K562 (cell line): Measurements from ENCODE around the gene GASK1A. TPM values are rescaled to one million over a fixed set of nuclear protein-coding genes. Genes with fewer than 3 reads are reported as not detected.

Experiments used
- ATAC-seq: fragments of 200-7000 bp; cut with Tn5 transposase; 3 replicates; pipeline ENCODE4 v1.9.1; 2020; ENCODE audit warnings: moderate library complexity
- BruUV-seq: library from RNA; stranded (reverse); fragments of 400-500 nt; replicated peaks from 2 replicates; lab custom pipeline; 2021; lab: Mats Ljungman, UMichigan
- CTCF ChIA-PET: fragments of 300-600 bp; formaldehyde crosslinking; extraction: SDS; loops from one replicate; lab custom pipeline; 2021; ENCODE audit warnings: low intra/inter-chr PET ratio; lab: Yijun Ruan, JAX
- POLR2A ChIA-PET: fragments of 300-600, 350-650 bp; sonication (Branson Sonifier 250); formaldehyde crosslinking; extraction: SDS; loops from one replicate; lab custom pipeline; 2021; ENCODE audit warnings: antibody characterized with exemption, inconsistent platforms; lab: Yijun Ruan, JAX
- DNase-seq, 4 experiments: peaks; one replicate each; pipeline versions ENCODE4 v3.0.0 to v3.0.0-alpha.2; 2011 to 2018; ENCODE audit warnings: low spot score in 3 of 4, mixed read lengths in 3 of 4; ENCODE audit errors: extremely low read depth in 1 of 4
- FAIRE-seq: peaks from 2 replicates; lab custom pipeline; 2011; peaks lifted over from hg19 to GRCh38; lab: Jason Lieb, UNC
- H2AFZ ChIP-seq: 2 replicates; pipeline ENCODE4 v1.6.0; 2011; ENCODE audit warnings: low read depth, low read length, control low read depth, inconsistent platforms
- H3K27ac ChIP-seq: fragments of 200-600 bp; 3 replicates; pipeline ENCODE4 v1.8.0; 2011; ENCODE audit warnings: low read depth, mild to moderate bottlenecking, control low read depth, inconsistent platforms, low read length, moderate library complexity, mixed read lengths; ENCODE audit errors: extremely low read depth
- H3K27me3 ChIP-seq, 2 experiments: fragments of 300-600 bp in 1 of 2; 2 replicates in 1 of 2; 3 replicates in 1 of 2; pipeline versions ENCODE4 v1.6.0 to v1.8.0; 2011; ENCODE audit warnings: inconsistent platforms in 2 of 2, low read length in 2 of 2, mild to moderate bottlenecking in 1 of 2, mixed read lengths in 1 of 2, moderate library complexity in 1 of 2; ENCODE audit not compliant: control insufficient read depth in 2 of 2, insufficient read depth in 2 of 2
- H3K36me3 ChIP-seq: fragments of 300-600 bp; 3 replicates; pipeline ENCODE4 v1.8.0; 2011; ENCODE audit warnings: mild to moderate bottlenecking, low read length, inconsistent platforms; ENCODE audit not compliant: control insufficient read depth, insufficient read depth
- H3K4me1 ChIP-seq, 2 experiments: fragments of 200-600 bp in 1 of 2; replicated peaks in 1 of 2; 2 replicates in 1 of 2; 3 replicates in 1 of 2; pipeline versions ENCODE4 v1.5.1 to v1.8.0; 2011; ENCODE audit warnings: inconsistent platforms in 2 of 2, low read length in 2 of 2, mild to moderate bottlenecking in 1 of 2, mixed read lengths in 1 of 2, moderate library complexity in 1 of 2; ENCODE audit not compliant: control insufficient read depth in 2 of 2, insufficient read depth in 2 of 2
- H3K4me2 ChIP-seq: 2 replicates; pipeline ENCODE4 v1.6.1; 2011; ENCODE audit warnings: low read length, control low read depth, inconsistent platforms, mixed read lengths; ENCODE audit not compliant: insufficient read depth
- H3K4me3 ChIP-seq: fragments of 200-600 bp; sonication (generic), shearing (Covaris generic); 2 replicates; pipeline ENCODE4 v1.5.1; 2016; ENCODE audit warnings: control low read depth, inconsistent platforms
- H3K79me2 ChIP-seq: fragments of 200-600 bp; 3 replicates; pipeline ENCODE4 v1.8.0; 2011; ENCODE audit warnings: low read length, inconsistent platforms; ENCODE audit not compliant: control insufficient read depth, insufficient read depth
- H3K9ac ChIP-seq, 2 experiments: 2 replicates each; pipeline versions ENCODE4 v1.6.0 to v1.6.1; 2011; ENCODE audit warnings: low read depth in 2 of 2, low read length in 2 of 2, control low read depth in 1 of 2, inconsistent platforms in 1 of 2, mild to moderate bottlenecking in 1 of 2, mixed read lengths in 1 of 2; ENCODE audit not compliant: insufficient read depth in 1 of 2
- H3K9me1 ChIP-seq: one replicate; pipeline ENCODE4 v1.6.0; 2011; ENCODE audit warnings: inconsistent platforms, mild to moderate bottlenecking, low read length, moderate library complexity; ENCODE audit not compliant: control insufficient read depth, insufficient read depth
- H3K9me3 ChIP-seq: replicated peaks from 2 replicates; pipeline ENCODE4 v1.5.1; 2011; ENCODE audit warnings: low read depth, low read length, inconsistent platforms; ENCODE audit not compliant: control insufficient read depth, insufficient read depth
- H4K20me1 ChIP-seq: replicated peaks from 2 replicates; pipeline ENCODE4 v1.6.1; 2011; ENCODE audit warnings: low read length, inconsistent platforms, mixed read lengths; ENCODE audit not compliant: control insufficient read depth, insufficient read depth
- ARID1B ChIP-seq: fragments of 450-650 bp; IDR thresholded peaks from 2 replicates; pipeline ENCODE4 v1.6.1; 2016; ENCODE audit warnings: antibody characterized with exemption, mild to moderate bottlenecking, inconsistent platforms
- BDP1 ChIP-seq: IDR thresholded peaks from 3 replicates; pipeline ENCODE4 v1.6.1; 2011; ENCODE audit not compliant: insufficient read length, insufficient read depth
- CBX2 ChIP-seq: fragments of 200-600 bp; sonication (generic); IDR thresholded peaks from one replicate; pipeline ENCODE4 v1.6.1; 2012; ENCODE audit warnings: mild to moderate bottlenecking, low read length, inconsistent platforms; ENCODE audit not compliant: insufficient read depth, poor library complexity, severe bottlenecking
- DPF2 ChIP-seq: fragments of 450-650 bp; IDR thresholded peaks from 2 replicates; pipeline ENCODE4 v1.6.1; 2016
- HSF4 ChIP-seq: fragments of 250-450 bp; sonication (Bioruptor Pico); IDR thresholded peaks from 2 replicates; pipeline ENCODE4 v2.1.2; 2022; ENCODE audit warnings: mild to moderate bottlenecking, moderate library complexity, borderline replicate concordance
- KLF13 ChIP-seq: fragments of 450-650 bp; IDR thresholded peaks from 2 replicates; pipeline ENCODE4 v1.6.1; 2016; ENCODE audit warnings: missing genetic modification characterization, low read depth, mild to moderate bottlenecking, missing compliant biosample characterization, moderate library complexity, borderline replicate concordance
- MAFG ChIP-seq: fragments of 450-650 bp; conservative IDR thresholded peaks from 2 replicates; pipeline ENCODE4 v1.6.1; 2016; ENCODE audit warnings: missing genetic modification characterization, missing compliant biosample characterization
- MAZ ChIP-seq, 2 experiments: fragments of 450-650 bp in 1 of 2; sonication (generic) in 1 of 2; formaldehyde crosslinking; IDR thresholded peaks in 1 of 2; conservative IDR thresholded peaks in 1 of 2; 2 replicates each; pipeline versions ENCODE4 v1.4.0 to v1.5.0; 2020; ENCODE audit warnings: mild to moderate bottlenecking in 1 of 2, missing genetic modification reagents in 1 of 2
- RBM15 ChIP-seq: fragments of 200-400 bp; formaldehyde crosslinking; IDR thresholded peaks from 2 replicates; pipeline ENCODE4 v1.6.1; 2018; ENCODE audit warnings: mild to moderate bottlenecking, low read length, moderate library complexity; ENCODE audit not compliant: insufficient read depth
- SIRT6 ChIP-seq: IDR thresholded peaks from one replicate; pipeline ENCODE4 v1.6.1; 2012; ENCODE audit warnings: low read depth, mild to moderate bottlenecking, control low read depth, inconsistent platforms, low read length, moderate library complexity
- SRF ChIP-seq, 2 experiments: fragments of 250-450, 450-650 bp in 1 of 2; sonication (Bioruptor Pico) in 1 of 2; sonication (generic) in 1 of 2; formaldehyde crosslinking; IDR thresholded peaks; 2 replicates each; pipeline versions ENCODE4 v1.5.0 to v1.5.1; 2020 to 2022; ENCODE audit warnings: mild to moderate bottlenecking in 1 of 2, missing genetic modification reagents in 1 of 2
- TAF7 ChIP-seq: fragments of 450-650 bp; IDR thresholded peaks from 2 replicates; pipeline ENCODE4 v1.6.1; 2016; ENCODE audit warnings: missing genetic modification characterization, missing compliant biosample characterization
- U2AF1 ChIP-seq: fragments of 200-400 bp; formaldehyde crosslinking; optimal IDR thresholded peaks from 2 replicates; pipeline ENCODE3; 2017; ENCODE audit warnings: mild to moderate bottlenecking, low read depth, low read length, moderate library complexity
- U2AF2 ChIP-seq: fragments of 200-400 bp; formaldehyde crosslinking; optimal IDR thresholded peaks from 2 replicates; pipeline ENCODE3; 2017; ENCODE audit warnings: low read depth, mild to moderate bottlenecking, low read length
- ZNF778 ChIP-seq: fragments of 450-650 bp; formaldehyde crosslinking; IDR thresholded peaks from 2 replicates; pipeline ENCODE4 v1.4.0; 2020; ENCODE audit warnings: mild to moderate bottlenecking, moderate library complexity
- WGBS: fragments of 100-300 bp; shearing (Covaris generic); methylation state at CpG from one replicate; pipeline ENCODE4 v1.1.6; 2016; ENCODE audit warnings: low coverage, mixed read lengths; ENCODE audit not compliant: insufficient coverage; ENCODE audit errors: missing lambda C conversion rate; 5-methylcytosine and 5-hydroxymethylcytosine counted together
- in situ Hi-C: fragments of 300-500 bp; cut with MboI; formaldehyde crosslinking; loops from 4 replicates; pipeline ENCODE4 v1.15.0; 2018; ENCODE audit warnings: inconsistent platforms, mixed read lengths
- intact Hi-C: fragments of 100-400 bp; cut with micrococcal nuclease; formaldehyde crosslinking; loops from 2 replicates; pipeline ENCODE4 v1.14.2; 2022
- polyA plus RNA-seq, 8 experiments: library from polyadenylated mRNA; depleted of rRNA in 4 of 8; stranded (reverse) in 5 of 8; unstranded in 3 of 8; fragments of >200 nt; fragmentation: Nextera tagmentation in 2 of 8; fragmentation: Illumina TruSeq in 1 of 8; extraction: Ambion mirVana in 2 of 8; extraction: Trizol in 1 of 8; gene quantifications; 2 replicates each; pipeline versions ENCODE4 v1.2.1 to v1.2.3, GENCODE V29; 2011 to 2014; ENCODE audit warnings: inconsistent platforms in 1 of 8, missing spikeins in 1 of 8
- total RNA-seq, 7 experiments: library from RNA; depleted of rRNA in 6 of 7; stranded (reverse); fragments of >200 nt in 6 of 7; fragmentation: Illumina TruSeq in 2 of 7; extraction: Trizol in 2 of 7; gene quantifications; 2 replicates each; pipeline versions ENCODE4 v1.2.1 to v1.2.3, GENCODE V29; 2011 to 2021; ENCODE audit warnings: low replicate concordance in 1 of 7
- TF ChIP-seq, protein P1 (sequence below): IDR thresholded peaks from 2 replicates; pipeline ENCODE4 v1.6.1; 2012; ENCODE audit warnings: low read depth, low read length, improper control_type of control experiment, borderline replicate concordance

The GASK1A gene
- total and polyA plus RNA-seq, 9 of the 15 experiments (the other 6 are each of a cell fraction or from before 2014, with no cell fraction given): 0.04 to 0.11 (median 0.05) TPM; not detected in 5

DNA sequence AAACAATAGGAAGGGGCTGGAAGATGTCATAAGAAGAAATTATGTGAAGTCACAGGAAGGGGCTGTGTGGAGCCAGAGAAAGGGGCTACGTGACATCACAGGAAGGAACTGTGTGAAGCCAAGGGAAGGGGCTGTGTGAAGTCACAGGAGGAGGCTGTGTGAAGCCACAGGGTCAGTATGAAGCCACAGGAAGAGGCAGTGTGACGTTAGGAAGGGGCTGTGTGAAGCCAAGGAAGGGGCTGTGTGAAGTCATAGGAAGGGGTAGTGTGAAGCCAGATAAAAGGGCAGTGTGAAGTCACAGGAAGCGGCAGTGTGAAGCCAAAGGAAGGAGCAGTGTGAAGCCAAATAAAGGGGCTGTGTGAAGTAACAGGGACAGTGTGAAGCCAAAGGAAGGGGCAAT lies 32.5 kb downstream of the GASK1A start:
- ChIA-PET CTCF (no interaction called here), POLR2A (no interaction called here)
- FAIRE-seq: no peak
- Histone ChIP-seq H3K9me3 (no peaks in the 10 kb centered on the region; the same call in 1 of the 2 replicates), H4K20me1 (no peaks in the 10 kb centered on the region), H3K4me3 (no peak overlapping the region), H3K27ac (no peak overlapping the region), H3K9ac (no peak overlapping the region), H2AFZ (no peak overlapping the region), H3K27me3 (0 out of 5 replicates have a peak, but pooled peaks cover 0 to 3% of the 10 kb centered on the region in 2 experiments), H3K4me1 (no peaks in the 10 kb centered on the region), H3K79me2 (no peaks in the 10 kb centered on the region), H3K9me1 (no peaks in the 10 kb centered on the region), H3K4me2 (no peak overlapping the region), H3K36me3 (no peaks in the 10 kb centered on the region)
- DNase-seq: no peak
- in situ Hi-C loops: no loop called here
- TF ChIP-seq MAZ (CRISPR knock-in tag; conservative IDR thresholded peaks at IDR 0.05 in 1 of 2, IDR thresholded peaks at IDR 0.05 in 1 of 2) (no peak), HSF4 (CRISPR knock-in tag) (no peak), KLF13 (tag) (no peak), U2AF2 (no peak), ARID1B (no peak), CBX2 (no peak), TAF7 (tag) (no peak), U2AF1 (no peak), ZNF778 (CRISPR knock-in tag) (no peak), RBM15 (no peak), BDP1 (no peak), SRF (CRISPR knock-in tag; IDR thresholded peaks at IDR 0.05) (no peak), DPF2 (no peak), MAFG (tag) (no peak), SIRT6 (no peak)
- TF ChIP-seq, protein P1, sequence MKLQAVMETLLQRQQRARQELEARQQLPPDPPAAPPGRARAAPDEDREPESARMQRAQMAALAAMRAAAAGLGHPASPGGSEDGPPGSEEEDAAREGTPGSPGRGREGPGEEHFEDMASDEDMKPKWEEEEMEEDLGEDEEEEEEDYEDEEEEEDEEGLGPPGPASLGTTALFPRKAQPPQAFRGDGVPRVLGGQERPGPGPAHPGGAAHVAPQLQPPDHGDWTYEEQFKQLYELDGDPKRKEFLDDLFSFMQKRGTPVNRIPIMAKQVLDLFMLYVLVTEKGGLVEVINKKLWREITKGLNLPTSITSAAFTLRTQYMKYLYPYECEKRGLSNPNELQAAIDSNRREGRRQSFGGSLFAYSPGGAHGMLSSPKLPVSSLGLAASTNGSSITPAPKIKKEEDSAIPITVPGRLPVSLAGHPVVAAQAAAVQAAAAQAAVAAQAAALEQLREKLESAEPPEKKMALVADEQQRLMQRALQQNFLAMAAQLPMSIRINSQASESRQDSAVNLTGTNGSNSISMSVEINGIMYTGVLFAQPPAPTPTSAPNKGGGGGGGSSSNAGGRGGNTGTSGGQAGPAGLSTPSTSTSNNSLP: no peak
- intact Hi-C loops: no loop called here
- WGBS: 0% methylated on average over 3 of the region's 3 CpGs
- ATAC-seq: no peak
- no TSS peak for BruUV-seq
